Ascending aorta (tissue), 2 donors: ENCODE results near the gene STRBP. TPM values are rescaled to one million over a fixed set of nuclear protein-coding genes. Genes with fewer than 3 reads are reported as not detected.

Source experiments
- DNase-seq, 2 donors: peaks; one replicate each; pipeline ENCODE4 v3.0.0-alpha.2; 2019; ENCODE audit warnings: low spot score in 2 of 2
- H3K27ac ChIP-seq, 2 donors: fragments of 200-600 bp; sonication (generic); one replicate each; pipeline ENCODE4 v1.5.1; 2016 to 2017; ENCODE audit warnings: mild to moderate bottlenecking in 1 of 2
- H3K27me3 ChIP-seq: fragments of 200-600 bp; sonication (generic); one replicate; pipeline ENCODE4 v1.5.1; 2017
- H3K36me3 ChIP-seq, 2 donors: fragments of 200-600 bp; sonication (generic); one replicate each; pipeline ENCODE4 v1.5.1; 2016
- H3K4me1 ChIP-seq, 2 donors: fragments of 200-600 bp; sonication (generic); one replicate each; pipeline ENCODE4 v1.5.1; 2016 to 2017; ENCODE audit warnings: mild to moderate bottlenecking in 1 of 2
- H3K4me3 ChIP-seq, 2 donors: fragments of 200-600 bp; sonication (generic); one replicate each; pipeline ENCODE4 v1.5.1; 2016 to 2017; ENCODE audit warnings: mild to moderate bottlenecking in 1 of 2
- H3K9me3 ChIP-seq, 2 donors: fragments of 200-600 bp; sonication (generic); one replicate each; pipeline ENCODE4 v1.5.1; 2016
- CTCF ChIP-seq, 3 experiments: fragments of 200-600 bp in 2 of 3; fragments of 450-650 bp in 1 of 3; sonication (generic) in 2 of 3; IDR thresholded peaks; one replicate each; pipeline ENCODE4 v1.5.1; 2016 to 2019; ENCODE audit warnings: antibody characterized with exemption in 3 of 3, mild to moderate bottlenecking in 1 of 3, moderate library complexity in 1 of 3
- intact Hi-C: fragments of 100-400 bp; cut with DNase I; formaldehyde crosslinking; loops from one replicate; pipeline ENCODE4 v1.15.1; 2023
- total RNA-seq: library from RNA; depleted of rRNA; stranded (reverse); fragments of >200 nt; gene quantifications from one replicate; pipeline ENCODE4 v1.1.0, GENCODE V29; 2016

Gene STRBP
- total RNA-seq, 1 donor from 2014 or later = 0.43 TPM

GRCh38 chr9:123128591-123128990 is 139.8 kb downstream of the STRBP start:
- Histone ChIP-seq H3K36me3 (no peaks in the 10 kb centered on the region), H3K4me3 (no peak overlapping the region), H3K9me3 (no peaks in the 10 kb centered on the region), H3K4me1 (no peaks in the 10 kb centered on the region), H3K27ac (no peak overlapping the region), H3K27me3 (no peaks in the 10 kb centered on the region)
- no peak for DNase-seq
- TF ChIP-seq CTCF (IDR thresholded peaks at IDR 0.05) = no peak
- intact Hi-C loops = no loop called here

DNA sequence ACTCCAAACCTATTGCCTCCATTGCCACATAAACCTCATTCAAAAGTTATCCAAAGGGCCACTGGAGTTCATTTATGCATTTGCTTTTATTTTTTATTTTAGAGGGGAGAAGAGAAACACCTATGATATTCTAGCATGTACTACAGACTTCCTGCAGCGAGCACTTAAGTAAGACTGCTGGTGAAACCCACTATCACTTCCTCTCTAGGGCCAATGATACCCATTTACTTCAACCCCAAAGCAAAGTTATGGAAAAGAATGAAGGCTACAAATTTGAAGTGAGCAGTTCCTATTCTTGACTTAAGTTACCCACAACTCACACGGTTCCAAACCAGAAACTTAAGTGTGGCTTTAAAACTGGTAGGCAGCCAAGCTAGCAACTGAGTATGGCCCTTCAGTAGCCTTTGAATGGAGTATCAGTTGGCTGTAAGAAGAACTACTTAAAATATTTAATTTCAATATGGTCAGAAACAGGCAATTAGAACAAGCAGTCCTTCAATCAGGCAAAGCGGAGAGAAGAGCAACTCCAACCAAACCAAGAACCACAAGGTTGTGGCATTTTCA is 140.8 kb downstream of the STRBP start:
- Histone ChIP-seq H3K4me1 (no peaks in the 10 kb centered on the region), H3K9me3 (no peaks in the 10 kb centered on the region), H3K27me3 (no peaks in the 10 kb centered on the region), H3K27ac (no peak overlapping the region), H3K4me3 (no peak overlapping the region), H3K36me3 (no peaks in the 10 kb centered on the region)
- no peak for TF ChIP-seq CTCF (IDR thresholded peaks at IDR 0.05)
- DNase-seq = no peak
- intact Hi-C loops = no loop called here

DNA sequence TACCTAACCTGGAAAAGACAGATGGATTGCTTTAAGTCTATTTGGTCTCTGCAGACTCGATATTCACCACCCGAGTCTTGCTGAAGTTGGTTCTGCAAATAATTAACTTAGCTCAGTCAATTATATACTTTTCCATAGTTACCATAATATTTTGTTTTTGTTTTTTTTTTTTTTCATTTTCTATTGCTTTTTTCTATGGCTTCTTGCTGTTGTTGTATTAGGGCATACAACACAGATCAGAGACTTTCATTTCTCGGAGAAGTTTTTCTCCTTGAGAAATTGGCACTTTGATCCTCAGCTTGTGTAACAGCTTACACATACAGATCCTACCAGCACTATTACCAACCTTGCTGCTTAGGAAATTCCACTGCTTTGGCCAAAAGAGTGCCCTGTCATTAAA is 146.9 kb downstream of the STRBP start:
- Histone ChIP-seq H3K36me3 (no peaks in the 10 kb centered on the region), H3K4me1 (peaks cover 0 to 17% of the 10 kb centered on the region in 2 donors), H3K27ac (no peak overlapping the region), H3K27me3 (no peaks in the 10 kb centered on the region), H3K9me3 (no peaks in the 10 kb centered on the region), H3K4me3 (no peak overlapping the region)
- intact Hi-C loops = no loop called here
- no peak for DNase-seq
- TF ChIP-seq CTCF (IDR thresholded peaks at IDR 0.05) = no peak

DNA sequence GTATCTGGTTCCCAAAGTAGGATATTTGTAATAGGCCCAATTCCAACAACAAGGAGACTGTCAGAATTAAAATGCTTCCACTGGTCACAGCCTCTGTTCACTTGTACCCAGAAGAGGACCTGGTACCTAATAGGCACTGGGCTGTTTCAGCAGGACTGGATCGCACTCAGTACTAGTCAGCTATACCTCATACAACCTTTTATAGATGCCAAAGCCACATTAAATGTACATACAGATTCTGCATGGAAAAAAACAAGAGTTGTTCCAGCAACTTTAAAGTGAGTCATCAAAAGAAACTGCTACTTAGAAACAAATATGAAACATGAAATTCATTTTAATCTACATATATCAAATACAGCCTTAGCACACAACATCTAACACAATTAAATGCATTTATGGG is 147.4 kb downstream of the STRBP start:
- no peak for DNase-seq
- intact Hi-C loops = no loop called here
- Histone ChIP-seq H3K27ac (no peak overlapping the region), H3K9me3 (no peaks in the 10 kb centered on the region), H3K4me1 (peaks cover 0 to 17% of the 10 kb centered on the region in 2 donors), H3K27me3 (no peaks in the 10 kb centered on the region), H3K4me3 (no peak overlapping the region), H3K36me3 (no peaks in the 10 kb centered on the region)
- no peak for TF ChIP-seq CTCF (IDR thresholded peaks at IDR 0.05)

GRCh38 chr9:123120131-123120530 is 148.3 kb downstream of the STRBP start:
- no peaks in the 10 kb centered on the region for H3K36me3 ChIP-seq
- intact Hi-C loops = no loop called here
- H3K4me1 ChIP-seq = peaks cover 0 to 23% of the 10 kb centered on the region in 2 donors
- no peak for TF ChIP-seq CTCF (IDR thresholded peaks at IDR 0.05)
- DNase-seq = no peak
- no peaks in the 10 kb centered on the region for H3K9me3 ChIP-seq
- H3K4me3 ChIP-seq = no peak overlapping the region
- no peaks in the 10 kb centered on the region for H3K27me3 ChIP-seq
- no peak overlapping the region for H3K27ac ChIP-seq

DNA sequence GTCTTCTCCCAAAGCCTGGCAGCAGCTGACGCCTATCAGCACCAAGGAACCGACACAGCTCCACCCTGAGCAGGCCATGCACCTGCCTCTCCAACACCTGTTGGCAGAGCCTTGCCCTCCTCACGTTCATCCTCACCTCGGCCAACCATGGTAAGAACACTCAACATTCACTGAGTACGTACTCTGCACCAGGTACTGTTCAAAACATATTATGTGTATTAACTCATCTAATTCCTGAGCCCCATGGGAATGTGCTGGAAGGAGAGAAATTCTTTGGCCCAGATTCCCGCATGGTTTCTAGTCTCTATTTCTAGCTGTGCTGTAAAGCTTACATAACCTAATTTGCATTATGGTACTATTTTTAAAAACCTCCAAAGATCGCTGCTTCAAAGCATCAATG is 148.8 kb downstream of the STRBP start:
- DNase-seq = no peak
- intact Hi-C loops = no loop called here
- TF ChIP-seq CTCF (IDR thresholded peaks at IDR 0.05) = no peak
- H3K27me3 ChIP-seq = no peaks in the 10 kb centered on the region
- no peaks in the 10 kb centered on the region for H3K36me3 ChIP-seq
- no peaks in the 10 kb centered on the region for H3K9me3 ChIP-seq
- H3K4me3 ChIP-seq = no peak overlapping the region
- H3K4me1 ChIP-seq = peaks cover 0 to 24% of the 10 kb centered on the region in 2 donors
- H3K27ac ChIP-seq = no peak overlapping the region
